GM21447 (cell line): ENCODE results near the gene RGL3.
"Not testable (repeated sequence)": the region's sequence is repeated elsewhere in the genome, so short reads cannot be mapped to it uniquely, and the experiment has no call there.

Experiments
- ATAC-seq: cut with Tn5 transposase; IDR thresholded peaks from one replicate; pipeline ENCODE4 v1.9.1; 2021; ENCODE audit not compliant: unreplicated experiment

RGL3 gene

DNA sequence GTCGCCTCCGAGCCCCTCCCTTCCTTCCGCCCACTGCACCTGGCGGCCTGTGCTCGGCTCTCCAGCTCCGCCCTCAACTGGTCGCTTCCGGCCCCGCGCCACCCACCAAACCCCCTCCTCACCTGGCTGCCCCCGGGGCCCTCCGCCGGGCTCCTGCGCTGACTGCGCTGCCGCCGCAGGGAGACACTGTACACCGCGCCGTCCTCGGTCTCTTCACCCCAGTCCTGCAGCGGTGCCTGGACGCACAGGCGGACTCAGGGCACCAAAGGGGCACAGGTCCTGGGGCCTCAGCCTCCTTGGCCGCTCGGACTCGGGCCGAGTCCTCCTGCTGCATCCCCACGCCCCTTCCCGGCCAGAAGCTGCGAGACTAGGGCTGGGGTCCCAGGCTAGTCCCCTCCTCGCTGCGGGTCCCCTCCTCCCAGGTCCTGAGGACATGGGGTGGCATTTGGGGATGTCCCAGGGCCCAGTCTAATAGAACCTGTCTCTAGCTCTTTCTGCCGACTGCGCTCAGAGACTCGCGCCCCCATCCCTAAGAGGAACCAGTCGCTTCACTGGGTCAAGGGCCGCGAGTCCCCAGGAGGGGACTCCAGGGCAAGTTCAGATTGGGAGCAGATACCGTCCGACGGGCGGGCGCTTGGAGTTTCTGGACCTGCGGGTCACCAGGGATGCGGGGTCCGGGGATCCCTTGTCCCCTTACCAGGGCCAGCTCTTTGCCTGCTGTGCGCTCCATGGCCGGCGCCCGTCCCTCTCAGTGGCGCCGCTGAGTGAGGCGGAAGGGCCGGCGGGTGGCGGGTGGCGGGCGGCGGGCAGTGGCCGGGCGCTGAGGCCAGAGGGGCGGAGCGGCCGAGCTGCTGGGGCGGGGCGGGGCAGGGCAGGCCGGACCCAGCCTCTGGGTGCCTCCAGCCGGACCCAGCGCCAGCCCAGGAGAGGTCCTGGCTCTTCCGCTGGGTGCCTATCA lies at the start of gene RGL3:
RGL3 (minus strand) TSS at position 766 of the 958 bp plus-strand sequence; CDS start at position 730, 36 bp downstream.
- no peak for ATAC-seq

DNA sequence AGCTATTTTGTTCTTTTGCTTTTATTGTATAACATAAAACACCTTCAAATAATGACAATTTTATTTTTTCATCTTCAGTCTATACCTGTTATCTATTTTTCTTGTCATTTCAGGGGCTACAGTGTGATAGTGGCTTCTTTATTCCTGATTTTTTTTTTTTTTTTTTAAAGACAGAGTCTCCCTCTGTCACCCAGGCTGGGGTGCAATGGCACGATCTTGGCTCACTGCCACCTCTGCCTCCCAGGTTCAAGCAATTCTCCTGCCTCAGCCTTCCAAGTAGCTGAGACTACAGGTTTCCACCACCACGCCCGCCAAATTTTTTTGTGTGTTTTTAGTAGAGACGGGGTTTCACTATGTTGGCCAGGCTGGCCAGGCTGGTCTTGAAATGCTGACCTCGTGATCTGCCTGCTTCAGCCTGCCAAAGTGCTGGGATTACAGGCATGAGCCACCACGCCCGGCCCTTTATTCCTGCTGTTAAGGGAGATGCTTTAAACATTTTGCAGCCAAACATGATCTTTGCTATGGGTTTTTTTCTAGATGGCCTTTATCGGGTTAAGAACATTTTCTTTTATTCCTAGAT lies 49.2 kb upstream of the RGL3 start:
- not testable (repeated sequence) for ATAC-seq

GRCh38 chr19:11465600-11465999 lies 46.5 kb upstream of the RGL3 start:
- no peak for ATAC-seq

DNA sequence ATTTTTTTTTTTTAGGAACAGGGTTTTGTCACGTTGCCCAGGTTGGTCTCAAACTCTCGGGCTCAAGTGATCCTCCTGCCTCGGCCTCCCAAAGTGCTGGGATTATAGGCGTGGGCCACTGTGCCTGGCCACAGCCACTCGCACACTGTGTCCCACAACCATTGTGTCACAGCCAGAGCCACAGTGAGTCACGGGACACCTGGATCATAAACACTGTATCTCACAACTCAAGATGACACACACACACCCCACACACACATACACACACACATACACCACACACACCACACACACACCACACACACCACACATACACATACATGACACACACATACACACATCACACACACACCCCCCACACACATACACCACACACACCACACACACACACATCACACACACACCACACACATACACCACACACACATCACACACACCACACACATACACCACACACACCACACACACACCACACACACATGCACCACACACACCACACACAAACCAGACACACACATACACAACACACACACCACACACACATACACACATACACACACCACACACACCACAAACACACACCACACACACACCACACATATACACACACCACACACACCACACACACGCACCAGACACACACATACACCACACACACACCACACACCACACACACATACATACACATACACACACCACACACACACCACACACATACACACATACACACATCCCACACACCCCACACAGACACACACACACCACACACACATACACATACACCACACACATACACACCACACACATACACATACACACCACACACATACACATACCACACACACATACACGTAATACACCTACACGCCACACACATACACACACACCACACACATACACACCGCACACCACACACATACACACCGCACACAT lies 45.5 kb upstream of the RGL3 start:
- no peak for ATAC-seq

GRCh38 chr19:11463391-11463790 lies 44.3 kb upstream of the RGL3 start:
- no peak for ATAC-seq

DNA sequence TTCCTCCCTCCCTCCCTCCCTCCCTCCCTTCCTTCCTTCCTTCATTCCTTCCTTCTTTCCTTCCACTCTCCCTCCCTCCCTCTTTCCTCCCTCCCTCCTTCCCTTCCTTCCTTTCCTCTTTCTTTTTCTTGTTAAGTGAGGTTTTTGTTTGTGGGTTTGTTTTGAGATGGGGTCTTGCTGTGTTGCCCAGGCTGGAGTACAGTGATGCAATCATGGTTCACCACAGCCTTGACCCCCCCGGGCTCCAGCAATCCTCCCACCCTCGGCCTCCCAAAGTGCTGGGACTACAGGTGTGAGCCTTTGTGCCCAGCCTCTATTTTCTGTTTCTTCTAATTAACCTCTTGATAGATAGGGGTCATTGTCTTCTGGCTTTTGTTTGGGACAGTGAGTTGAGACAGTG lies 42.3 kb upstream of the RGL3 start:
- no peak for ATAC-seq

- ATAC-seq: no peak
These were observed 41.1 kb upstream of the RGL3 start for GRCh38 chr19:11460207-11460606.

DNA sequence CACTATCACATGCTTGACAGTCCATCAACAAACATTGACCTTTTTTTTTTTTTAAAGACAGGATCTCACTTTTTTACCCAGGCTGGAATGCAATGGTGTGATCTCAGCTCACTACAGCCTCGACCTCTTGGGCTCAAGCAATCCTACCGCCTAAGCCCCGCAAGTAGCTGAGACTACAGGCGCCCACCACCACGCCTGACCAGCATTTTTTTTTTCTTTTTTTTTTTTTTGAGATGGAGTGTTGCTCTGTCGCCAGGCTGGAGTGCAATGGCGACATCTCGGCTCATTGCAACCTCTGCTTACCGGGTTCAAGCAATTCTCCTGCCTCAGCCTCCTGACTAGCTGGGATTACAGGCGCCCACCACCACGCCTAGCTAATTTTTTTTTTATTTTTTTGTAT lies 39.8 kb upstream of the RGL3 start:
- ATAC-seq: not testable (repeated sequence)

DNA sequence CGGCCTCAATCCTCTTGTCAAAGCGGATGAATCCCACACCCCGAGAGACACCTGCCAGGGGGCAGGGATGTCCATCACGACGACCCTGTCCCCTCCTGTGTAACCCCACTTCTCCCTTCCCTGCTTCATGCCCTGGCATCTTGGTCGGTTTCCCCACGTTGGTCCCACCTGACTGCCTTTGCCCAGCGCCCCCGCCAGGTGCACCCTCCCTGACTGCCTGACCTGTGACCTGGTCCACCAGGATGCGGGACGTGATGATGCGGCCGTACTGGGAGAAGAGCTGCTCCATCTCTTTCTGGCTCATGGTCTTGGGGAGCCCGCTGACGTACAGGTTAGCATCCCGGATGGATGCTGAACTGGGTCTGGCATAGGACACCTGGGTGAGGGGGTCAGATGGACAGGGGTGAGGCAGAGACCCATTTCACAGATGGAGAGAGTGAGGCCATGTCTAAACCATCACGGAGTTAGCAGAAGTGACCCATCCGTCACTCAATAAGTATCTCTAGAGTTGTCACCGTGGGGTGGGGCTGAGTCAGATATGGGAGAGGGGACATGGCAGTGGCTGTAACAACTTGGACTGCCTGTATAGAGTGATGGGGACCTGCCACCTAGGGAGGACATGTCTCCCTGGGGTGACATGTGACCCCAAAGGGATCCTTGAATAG lies 39.3 kb upstream of the RGL3 start:
- ATAC-seq: no peak

- ATAC-seq: no peak
These were observed 38.7 kb upstream of the RGL3 start for GRCh38 chr19:11457831-11458230.

- no peak for ATAC-seq
These were observed 38.0 kb upstream of the RGL3 start for GRCh38 chr19:11457115-11457514.

GRCh38 chr19:11456659-11457058 lies 37.5 kb upstream of the RGL3 start:
- no peak for ATAC-seq

- ATAC-seq: not testable (repeated sequence)
These were observed 36.1 kb upstream of the RGL3 start for GRCh38 chr19:11455233-11455554.

- no peak for ATAC-seq
These were observed 34.6 kb upstream of the RGL3 start for GRCh38 chr19:11453468-11454341.

- no peak for ATAC-seq
These were observed 33.7 kb upstream of the RGL3 start for GRCh38 chr19:11452620-11453310.

GRCh38 chr19:11451871-11452619 lies 32.9 kb upstream of the RGL3 start:
- ATAC-seq: no peak

GRCh38 chr19:11451327-11451870 lies 32.3 kb upstream of the RGL3 start:
- ATAC-seq: no peak

- ATAC-seq: no peak
These were observed 31.6 kb upstream of the RGL3 start for GRCh38 chr19:11450570-11451326.
